PC-3 (cell line): ENCODE results near the gene PTPRD.

ENCODE experiments used
- CTCF ChIP-seq: fragments of 300-600 bp; sonication (generic); conservative IDR thresholded peaks from 2 replicates; pipeline ENCODE4 v1.5.1; 2017; ENCODE audit warnings: antibody characterized with exemption, low read depth, mild to moderate bottlenecking, low read length
- EZH2 ChIP-seq: fragments of 300-600 bp; sonication (generic); IDR thresholded peaks from one replicate; pipeline ENCODE4 v1.6.1; 2017; ENCODE audit warnings: antibody characterized with exemption, mild to moderate bottlenecking, low read length; ENCODE audit not compliant: unreplicated experiment

- no peak for TF ChIP-seq CTCF
- no peak for TF ChIP-seq EZH2
These were observed 1426.7 kb downstream of the PTPRD start for GRCh38 chr9:9186086-9186485.
